ENCODE results near the gene ZNF853. TPM values are rescaled to one million over a fixed set of nuclear protein-coding genes. Genes with fewer than 3 reads are reported as not detected.

ZNF853 gene
- total RNA-seq = 25.7 and 36.3 TPM in 2 replicates

- Histone ChIP-seq H3K27me3 (ENCODE audit: control insufficient read depth, insufficient read depth, low read length) (peaks cover 9% of the 10 kb centered on the region), H3K4me3 (ENCODE audit: low read depth, low read length) (peak within 1 kb of the TSS; percentile 51), H3K36me3 (ENCODE audit: control insufficient read depth, insufficient read depth, low read length) (no peaks in the 10 kb centered on the region)
- no peak for TF ChIP-seq CTCF (IDR thresholded peaks at IDR 0.05; ENCODE audit: insufficient read depth, low read length, poor library complexity, severe bottlenecking)
- DNase-seq (ENCODE audit: low read depth) = no peak
Measured at GRCh38 chr7:6614953-6615722, at the start of gene ZNF853. Gene ZNF853 (plus strand): TSS chr7:6615610. CDS start chr7:6616175, 565 bp downstream.

GRCh38 chr7:6565655-6566054, 49.8 kb upstream of the ZNF853 start:
- Histone ChIP-seq H3K27me3 (ENCODE audit: control insufficient read depth, insufficient read depth, low read length) (no peaks in the 10 kb centered on the region), H3K36me3 (ENCODE audit: control insufficient read depth, insufficient read depth, low read length) (no peaks in the 10 kb centered on the region), H3K4me3 (ENCODE audit: low read depth, low read length) (no peak overlapping the region)
- no peak for DNase-seq (ENCODE audit: low read depth)
- no peak for TF ChIP-seq CTCF (IDR thresholded peaks at IDR 0.05; ENCODE audit: insufficient read depth, low read length, poor library complexity, severe bottlenecking)

DNA sequence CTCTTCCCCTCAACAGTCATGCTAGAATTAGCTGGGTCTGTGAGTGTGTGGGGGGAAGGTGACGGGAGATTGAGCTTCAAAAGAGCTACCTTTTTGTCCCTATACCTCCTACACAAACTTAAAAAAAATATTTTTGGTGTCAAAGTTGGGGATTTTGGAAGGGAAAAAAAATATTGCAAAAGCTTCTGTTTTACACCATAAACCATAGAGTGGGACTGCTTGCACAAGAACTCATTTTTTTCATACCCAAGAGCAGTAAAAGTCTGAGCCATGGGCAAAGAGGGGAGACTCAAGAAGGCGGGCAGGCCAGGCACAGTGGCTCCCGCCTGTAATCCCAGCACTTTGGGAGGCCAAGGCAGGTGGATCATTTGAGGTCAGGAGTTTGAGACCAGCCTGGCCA, 47.5 kb upstream of the ZNF853 start:
- Histone ChIP-seq H3K27me3 (ENCODE audit: control insufficient read depth, insufficient read depth, low read length) (no peaks in the 10 kb centered on the region), H3K36me3 (ENCODE audit: control insufficient read depth, insufficient read depth, low read length) (no peaks in the 10 kb centered on the region), H3K4me3 (ENCODE audit: low read depth, low read length) (no peak overlapping the region)
- no peak for TF ChIP-seq CTCF (IDR thresholded peaks at IDR 0.05; ENCODE audit: insufficient read depth, low read length, poor library complexity, severe bottlenecking)
- no peak for DNase-seq (ENCODE audit: low read depth)

- Histone ChIP-seq H3K4me3 (ENCODE audit: low read depth, low read length) (no peak overlapping the region), H3K36me3 (ENCODE audit: control insufficient read depth, insufficient read depth, low read length) (no peaks in the 10 kb centered on the region), H3K27me3 (ENCODE audit: control insufficient read depth, insufficient read depth, low read length) (no peaks in the 10 kb centered on the region)
- DNase-seq (ENCODE audit: low read depth) = no peak
- no peak for TF ChIP-seq CTCF (IDR thresholded peaks at IDR 0.05; ENCODE audit: insufficient read depth, low read length, poor library complexity, severe bottlenecking)
Measured at GRCh38 chr7:6571160-6571779, 44.1 kb upstream of the ZNF853 start.

GRCh38 chr7:6575281-6576023, 40.0 kb upstream of the ZNF853 start:
- H3K27me3 ChIP-seq (ENCODE audit: control insufficient read depth, insufficient read depth, low read length) = no peaks in the 10 kb centered on the region
- DNase-seq (ENCODE audit: low read depth) = no peak
- TF ChIP-seq CTCF (IDR thresholded peaks at IDR 0.05; ENCODE audit: insufficient read depth, low read length, poor library complexity, severe bottlenecking) = no peak
- H3K4me3 ChIP-seq (ENCODE audit: low read depth, low read length) = no peak overlapping the region
- H3K36me3 ChIP-seq (ENCODE audit: control insufficient read depth, insufficient read depth, low read length) = no peaks in the 10 kb centered on the region

Measured in kidney epithelial cell (primary cell).